Karpas-422 (cell line): ENCODE results near the gene QDPR. TPM values are rescaled to one million over a fixed set of nuclear protein-coding genes. Genes with fewer than 3 reads are reported as not detected.

Experiments
- DNase-seq: peaks from one replicate; pipeline ENCODE4 v3.0.0-alpha.2; 2015
- H2AFZ ChIP-seq: fragments of 200-600 bp; sonication (generic); 2 replicates; pipeline ENCODE4 v1.6.1; 2014; ENCODE audit warnings: antibody characterized with exemption, low read length, mixed read lengths
- H3K27ac ChIP-seq: fragments of 200-600 bp; sonication (generic); 2 replicates; pipeline ENCODE4 v1.5.1; 2014; ENCODE audit warnings: mild to moderate bottlenecking, low read length, moderate library complexity
- H3K27me3 ChIP-seq: fragments of 200-600 bp; sonication (generic); 2 replicates; pipeline ENCODE4 v1.6.1; 2014; ENCODE audit warnings: low read length, mixed read lengths
- H3K36me3 ChIP-seq: fragments of 200-600 bp; sonication (generic); 2 replicates; pipeline ENCODE4 v1.6.1; 2014; ENCODE audit warnings: low read length, mixed read lengths; ENCODE audit not compliant: insufficient read depth
- H3K4me1 ChIP-seq: fragments of 200-600 bp; sonication (generic); 2 replicates; pipeline ENCODE4 v1.6.1; 2014; ENCODE audit warnings: mild to moderate bottlenecking, low read length, mixed read lengths
- H3K4me2 ChIP-seq: fragments of 200-600 bp; sonication (generic); 2 replicates; pipeline ENCODE4 v1.6.1; 2014; ENCODE audit warnings: low read length, low read depth, mild to moderate bottlenecking; ENCODE audit not compliant: poor library complexity, severe bottlenecking
- H3K4me3 ChIP-seq: fragments of 200-600 bp; sonication (generic); 2 replicates; pipeline ENCODE4 v1.5.1; 2014; ENCODE audit warnings: mild to moderate bottlenecking, antibody characterized with exemption, low read length, mixed read lengths
- H3K79me2 ChIP-seq: fragments of 200-600 bp; sonication (generic); 2 replicates; pipeline ENCODE4 v1.6.1; 2014; ENCODE audit warnings: mild to moderate bottlenecking, low read length, mixed read lengths
- H3K9ac ChIP-seq: fragments of 200-600 bp; sonication (generic); 2 replicates; pipeline ENCODE4 v1.6.0; 2014; ENCODE audit warnings: low read length
- H3K9me2 ChIP-seq: fragments of 200-600 bp; sonication (generic), shearing (Covaris generic); replicated peaks from 2 replicates; pipeline ENCODE4 v1.6.0; 2014; ENCODE audit warnings: mild to moderate bottlenecking, low read length, moderate library complexity; ENCODE audit not compliant: insufficient read depth
- H3K9me3 ChIP-seq: fragments of 300-700, 200-600 bp; sonication (generic); 2 replicates; pipeline ENCODE4 v1.6.1; 2014; ENCODE audit warnings: low read length, mixed read lengths
- H4K20me1 ChIP-seq: fragments of 200-600 bp; sonication (generic); 2 replicates; pipeline ENCODE4 v1.6.1; 2014; ENCODE audit warnings: mild to moderate bottlenecking, antibody characterized with exemption, low read length, low read depth; ENCODE audit not compliant: insufficient read depth
- total RNA-seq: library from RNA; depleted of rRNA; stranded (reverse); fragments of >200 nt; shearing (Covaris generic); gene quantifications from 2 replicates; pipeline ENCODE4 v1.2.3, GENCODE V29; 2014; ENCODE audit warnings: low replicate concordance; rRNA removed

The QDPR gene
- 14.7 and 18.9 TPM in 2 replicates for total RNA-seq

GRCh38 chr4:17511950-17512795, at the start of gene QDPR:
Gene QDPR (minus strand): TSS chr4:17512090. CDS start chr4:17512054, 36 bp downstream.
- peak within 1 kb of the TSS; percentile 81 for H2AFZ ChIP-seq

DNA sequence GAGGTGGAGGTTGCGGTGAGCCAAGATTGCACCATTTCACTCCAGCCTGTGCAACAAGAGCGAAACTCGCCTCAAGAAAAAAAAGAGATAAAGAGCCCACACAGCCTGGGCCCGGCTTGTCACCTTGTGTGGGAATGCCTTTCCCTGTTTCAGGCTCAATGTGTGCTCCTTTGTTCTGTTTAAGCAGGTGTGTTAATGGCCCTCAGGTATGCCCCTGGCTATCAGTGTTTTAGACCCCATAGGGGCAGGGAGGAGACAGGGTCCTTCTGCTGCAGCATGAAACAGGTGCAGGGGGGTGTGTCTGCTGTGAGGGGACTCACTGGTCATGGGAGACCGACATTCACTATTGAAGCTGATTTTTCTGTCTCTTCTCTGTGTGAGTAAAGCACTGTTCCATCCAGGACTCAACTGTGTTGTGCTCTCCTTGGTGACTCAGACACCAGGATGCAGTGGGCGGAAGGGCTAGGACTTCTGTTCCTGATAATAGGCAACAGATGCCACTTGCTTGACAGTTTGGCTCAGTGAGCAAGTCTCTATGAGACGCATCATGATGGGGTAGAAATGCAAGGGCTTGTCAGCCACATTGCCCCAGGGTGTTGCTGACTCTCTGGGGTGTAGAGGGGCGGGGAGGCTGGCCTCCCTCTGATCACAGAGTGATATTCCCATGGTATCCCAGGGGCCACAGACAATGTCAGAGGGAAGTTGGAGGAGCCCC, 49.5 kb upstream of the QDPR start:
- no peaks in the 10 kb centered on the region for H4K20me1 ChIP-seq
- no peak overlapping the region for H3K4me2 ChIP-seq
- no peaks in the 10 kb centered on the region for H3K36me3 ChIP-seq
- H3K27me3 ChIP-seq, result no peaks in the 10 kb centered on the region
- H3K9ac ChIP-seq, result no peak overlapping the region
- H3K4me1 ChIP-seq, result peaks cover under 1% of the 10 kb centered on the region; the same call in 1 of the 2 replicates
- no peaks in the 10 kb centered on the region for H3K79me2 ChIP-seq
- H3K9me3 ChIP-seq, result no peaks in the 10 kb centered on the region
- DNase-seq, result no peak
- no peak overlapping the region for H3K27ac ChIP-seq
- no peak overlapping the region for H2AFZ ChIP-seq
- no peaks in the 10 kb centered on the region for H3K9me2 ChIP-seq
- H3K4me3 ChIP-seq, result no peak overlapping the region

More at GRCh38 chr4:17511950-17512795, at the start of gene QDPR:
- peaks cover 21% of the 10 kb centered on the region; the same call in 1 of the 2 replicates for H3K36me3 ChIP-seq
- H3K4me1 ChIP-seq, result peaks cover 28% of the 10 kb centered on the region
- H3K79me2 ChIP-seq, result peaks cover 35% of the 10 kb centered on the region
- H3K9me2 ChIP-seq, result no peaks in the 10 kb centered on the region
- H3K27ac ChIP-seq, result peak within 1 kb of the TSS; percentile 44
- no peaks in the 10 kb centered on the region for H4K20me1 ChIP-seq
- peak within 1 kb of the TSS; percentile 82 for H3K9ac ChIP-seq
- no peaks in the 10 kb centered on the region for H3K9me3 ChIP-seq
- peak; percentile 91 for DNase-seq
- H3K27me3 ChIP-seq, result no peaks in the 10 kb centered on the region
- peak within 1 kb of the TSS; percentile 78 for H3K4me2 ChIP-seq
- peak within 1 kb of the TSS; percentile 79 for H3K4me3 ChIP-seq

- Histone ChIP-seq H3K27ac (no peak overlapping the region), H3K4me1 (no peaks in the 10 kb centered on the region), H3K36me3 (no peaks in the 10 kb centered on the region), H3K79me2 (no peaks in the 10 kb centered on the region), H3K9ac (no peak overlapping the region), H4K20me1 (no peaks in the 10 kb centered on the region), H3K27me3 (no peaks in the 10 kb centered on the region), H3K4me2 (no peak overlapping the region), H3K9me3 (no peaks in the 10 kb centered on the region), H3K4me3 (no peak overlapping the region), H3K9me2 (no peaks in the 10 kb centered on the region), H2AFZ (no peak overlapping the region)
- DNase-seq, result no peak
These were observed 48.3 kb upstream of the QDPR start for GRCh38 chr4:17560065-17560673.

DNA sequence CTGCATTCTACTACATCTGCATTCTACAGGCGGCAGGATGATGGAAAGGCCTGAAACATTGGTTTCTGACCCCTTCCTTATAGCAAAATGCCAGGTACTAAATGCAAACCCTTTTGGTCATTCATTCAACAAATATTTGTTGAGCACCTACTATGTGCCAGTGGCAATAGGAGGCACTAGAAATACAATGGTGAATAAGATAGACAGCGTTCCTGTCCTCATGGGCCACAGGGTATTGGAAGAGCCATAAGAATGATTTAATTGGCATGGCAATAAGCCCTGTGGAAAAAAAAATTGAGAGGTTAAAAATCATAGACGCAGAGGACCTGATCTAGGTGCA, 47.8 kb upstream of the QDPR start:
- H3K9ac ChIP-seq, result no peak overlapping the region
- no peaks in the 10 kb centered on the region for H4K20me1 ChIP-seq
- no peak for DNase-seq
- no peaks in the 10 kb centered on the region for H3K79me2 ChIP-seq
- H3K36me3 ChIP-seq, result no peaks in the 10 kb centered on the region
- no peaks in the 10 kb centered on the region for H3K9me2 ChIP-seq
- H3K4me1 ChIP-seq, result no peaks in the 10 kb centered on the region
- H3K9me3 ChIP-seq, result no peaks in the 10 kb centered on the region
- H3K4me3 ChIP-seq, result no peak overlapping the region
- no peaks in the 10 kb centered on the region for H3K27me3 ChIP-seq
- no peak overlapping the region for H2AFZ ChIP-seq
- H3K4me2 ChIP-seq, result no peak overlapping the region
- no peak overlapping the region for H3K27ac ChIP-seq

- no peak overlapping the region for H3K4me3 ChIP-seq
These were observed 47.2 kb upstream of the QDPR start for GRCh38 chr4:17558941-17559708.

DNA sequence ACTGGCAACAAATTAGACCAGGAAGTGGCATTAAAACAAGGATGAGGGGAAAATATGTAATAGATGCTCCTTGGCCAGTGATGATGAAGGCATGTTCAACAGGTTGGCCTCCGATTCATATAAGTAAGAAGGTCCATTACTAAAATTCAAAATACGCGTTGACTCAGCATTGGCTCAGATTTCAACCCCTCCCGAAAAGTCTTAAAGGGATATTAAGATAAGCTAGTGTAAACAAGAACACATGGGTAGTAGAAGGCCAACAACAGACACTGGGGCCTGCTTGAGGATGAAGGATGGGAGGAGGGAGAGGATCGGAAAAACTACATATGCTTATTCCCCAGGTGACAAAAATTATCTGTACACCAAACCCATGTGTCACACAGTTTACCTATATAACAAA, 46.0 kb upstream of the QDPR start:
- H3K9me2 ChIP-seq, result no peaks in the 10 kb centered on the region
- no peak overlapping the region for H3K4me3 ChIP-seq
- H3K36me3 ChIP-seq, result no peaks in the 10 kb centered on the region
- DNase-seq, result no peak
- H3K4me2 ChIP-seq, result no peak overlapping the region
- H3K27ac ChIP-seq, result no peak overlapping the region
- no peaks in the 10 kb centered on the region for H3K79me2 ChIP-seq
- H2AFZ ChIP-seq, result no peak overlapping the region
- no peak overlapping the region for H3K9ac ChIP-seq
- no peaks in the 10 kb centered on the region for H4K20me1 ChIP-seq
- no peaks in the 10 kb centered on the region for H3K9me3 ChIP-seq
- no peaks in the 10 kb centered on the region for H3K27me3 ChIP-seq
- no peaks in the 10 kb centered on the region for H3K4me1 ChIP-seq

More at GRCh38 chr4:17558941-17559708, 47.2 kb upstream of the QDPR start:
- H3K36me3 ChIP-seq, result no peaks in the 10 kb centered on the region
- DNase-seq, result no peak
- H2AFZ ChIP-seq, result no peak overlapping the region
- no peaks in the 10 kb centered on the region for H4K20me1 ChIP-seq
- no peak overlapping the region for H3K27ac ChIP-seq
- H3K9me3 ChIP-seq, result no peaks in the 10 kb centered on the region
- H3K9ac ChIP-seq, result no peak overlapping the region
- H3K4me2 ChIP-seq, result no peak overlapping the region
- no peaks in the 10 kb centered on the region for H3K4me1 ChIP-seq
- H3K9me2 ChIP-seq, result no peaks in the 10 kb centered on the region
- H3K27me3 ChIP-seq, result no peaks in the 10 kb centered on the region
- H3K79me2 ChIP-seq, result no peaks in the 10 kb centered on the region

DNA sequence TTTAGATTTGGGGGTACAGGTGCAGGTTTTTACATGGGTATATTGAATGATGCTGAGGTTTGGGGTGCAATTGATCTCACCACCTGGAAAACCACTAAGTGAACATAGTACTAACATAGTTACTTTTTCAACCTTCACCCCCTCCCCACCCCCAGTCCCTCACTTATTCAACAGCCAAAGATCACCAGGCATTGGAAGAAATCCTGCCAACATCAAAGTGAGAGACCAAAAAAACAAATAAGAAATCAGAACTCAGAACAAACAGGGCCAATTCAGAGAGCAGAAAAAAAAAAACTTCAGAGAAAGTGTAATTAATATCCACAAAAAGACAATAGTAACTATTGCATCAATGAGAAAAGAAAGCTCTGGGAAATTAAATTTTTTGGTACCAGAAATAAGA, 44.6 kb upstream of the QDPR start:
- Histone ChIP-seq H3K27ac (no peak overlapping the region), H3K4me3 (no peak overlapping the region), H3K9ac (no peak overlapping the region), H3K36me3 (no peaks in the 10 kb centered on the region), H3K9me2 (no peaks in the 10 kb centered on the region), H3K27me3 (no peaks in the 10 kb centered on the region), H3K79me2 (no peaks in the 10 kb centered on the region), H3K9me3 (no peaks in the 10 kb centered on the region), H3K4me2 (no peak overlapping the region), H2AFZ (no peak overlapping the region), H4K20me1 (no peaks in the 10 kb centered on the region), H3K4me1 (peaks cover 11% of the 10 kb centered on the region)
- DNase-seq, result no peak
